Body of pancreas (tissue), 4 donors: ENCODE data around the gene ACAP3. TPM values are rescaled to one million over a fixed set of nuclear protein-coding genes. Genes with fewer than 3 reads are reported as not detected.
"Not testable (repeated sequence)": the region's sequence is repeated elsewhere in the genome, so short reads cannot be mapped to it uniquely, and the experiment has no call there.

Source experiments
- ATAC-seq: fragments of 150-250 bp; one replicate; pipeline ENCODE4 v1.9.1; 2016
- DNase-seq, 4 donors: peaks; one replicate each; pipeline ENCODE4 v3.0.0-alpha.2; 2019
- H3K27ac ChIP-seq, 4 donors: fragments of 200-600 bp; sonication (generic); 1 replicate in 3 of 4; 2 replicates in 1 of 4; pipeline versions ENCODE4 v1.5.1 to v1.6.1; 2016 to 2019; ENCODE audit warnings: mild to moderate bottlenecking in 1 of 4, mixed read lengths in 1 of 4, moderate library complexity in 1 of 4
- H3K27me3 ChIP-seq, 2 donors: fragments of 200-600 bp; sonication (generic); one replicate each; pipeline ENCODE4 v1.6.0; 2016; ENCODE audit warnings: mild to moderate bottlenecking in 1 of 2
- H3K36me3 ChIP-seq, 2 donors: fragments of 200-600 bp; sonication (generic); replicated peaks in 1 of 2; 2 replicates each; pipeline ENCODE4 v1.5.1; 2016; ENCODE audit warnings: low read depth in 2 of 2; ENCODE audit not compliant: insufficient read depth in 1 of 2
- H3K4me1 ChIP-seq: fragments of 200-600 bp; sonication (generic); one replicate; pipeline ENCODE4 v1.6.0; 2016
- H3K4me3 ChIP-seq, 2 donors: fragments of 200-600 bp; sonication (generic); 1 replicate in 1 of 2; 2 replicates in 1 of 2; pipeline ENCODE4 v1.5.1; 2016 to 2019
- H3K9me3 ChIP-seq, 3 donors: fragments of 200-600 bp; sonication (generic); 1 replicate in 2 of 3; 2 replicates in 1 of 3; pipeline ENCODE4 v1.5.1; 2016
- CTCF ChIP-seq, 7 experiments: fragments of 450-650 bp in 4 of 7; fragments of 200-600 bp in 3 of 7; sonication (generic) in 3 of 7; IDR thresholded peaks; one replicate each; pipeline ENCODE4 v1.5.1; 2016 to 2019; ENCODE audit warnings: antibody characterized with exemption in 7 of 7
- POLR2A ChIP-seq, 3 donors: fragments of 450-650 bp; IDR thresholded peaks; one replicate each; pipeline ENCODE4 v1.6.1; 2016; ENCODE audit warnings: antibody characterized with exemption in 3 of 3, mild to moderate bottlenecking in 2 of 3
- WGBS, 2 donors: methylation state at CpG; one replicate each; pipeline ENCODE4 v1.1.5; 2017; 5-methylcytosine and 5-hydroxymethylcytosine counted together
- intact Hi-C: fragments of 100-400 bp; cut with DNase I; formaldehyde crosslinking; loops from one replicate; pipeline ENCODE4 v1.15.1; 2023
- total RNA-seq, 2 donors: library from RNA; depleted of rRNA; stranded (reverse); fragments of >200 nt; gene quantifications; one replicate each; pipeline ENCODE4 v1.1.0, GENCODE V29; 2016

ACAP3 gene
- total RNA-seq, 2 donors from 2014 or later, result 37.9 to 53.7 TPM

- WGBS, 2 donors, result 86 to 89% methylated on average over 21 of the region's 21 CpGs
- Histone ChIP-seq H3K27ac (no peak overlapping the region), H3K4me1 (no peaks in the 10 kb centered on the region), H3K36me3 (peaks cover 6 to 10% of the 10 kb centered on the region in 2 donors), H3K9me3 (no peaks in the 10 kb centered on the region), H3K4me3 (no peak overlapping the region), H3K27me3 (no peaks in the 10 kb centered on the region)
- TF ChIP-seq CTCF (IDR thresholded peaks at IDR 0.05) (no peak), POLR2A (IDR thresholded peaks at IDR 0.05) (no peak)
- intact Hi-C loops, result no loop called here
- ATAC-seq (no peak), DNase-seq (no peak)
Measured at GRCh38 chr1:1254667-1254998, 53.1 kb downstream of the ACAP3 start.

- Histone ChIP-seq H3K4me1 (no peaks in the 10 kb centered on the region), H3K9me3 (no peaks in the 10 kb centered on the region), H3K27ac (no peak overlapping the region), H3K36me3 (peaks cover 6 to 9% of the 10 kb centered on the region in 2 donors), H3K4me3 (no peak overlapping the region), H3K27me3 (no peaks in the 10 kb centered on the region)
- DNase-seq, result no peak
- ATAC-seq, result no peak
- intact Hi-C loops, result no loop called here
- TF ChIP-seq CTCF (IDR thresholded peaks at IDR 0.05) (no peak), POLR2A (IDR thresholded peaks at IDR 0.05) (no peak)
- 94 to 95% methylated on average over 39 to 50 of the region's 50 CpGs for WGBS, 2 donors
Measured at GRCh38 chr1:1253972-1254666, 53.6 kb downstream of the ACAP3 start.

- peaks cover 6% of the 10 kb centered on the region in 2 donors for H3K36me3 ChIP-seq
- H3K27ac ChIP-seq, result no peak overlapping the region
- H3K4me3 ChIP-seq, result no peak overlapping the region
- DNase-seq, result no peak
- ATAC-seq, result no peak
- WGBS, 2 donors, result 83 to 94% methylated on average over 11 to 12 of the region's 12 CpGs
- no peaks in the 10 kb centered on the region for H3K9me3 ChIP-seq
- no peaks in the 10 kb centered on the region for H3K27me3 ChIP-seq
- intact Hi-C loops, result no loop called here
- no peaks in the 10 kb centered on the region for H3K4me1 ChIP-seq
- TF ChIP-seq CTCF (IDR thresholded peaks at IDR 0.05) (no peak), POLR2A (IDR thresholded peaks at IDR 0.05) (no peak)
Measured at GRCh38 chr1:1253314-1253713, 54.4 kb downstream of the ACAP3 start.

GRCh38 chr1:1250786-1251284, 56.9 kb downstream of the ACAP3 start:
- TF ChIP-seq CTCF (IDR thresholded peaks at IDR 0.05) (no peak), POLR2A (IDR thresholded peaks at IDR 0.05) (no peak)
- Histone ChIP-seq H3K4me3 (no peak overlapping the region), H3K27me3 (no peaks in the 10 kb centered on the region), H3K36me3 (peaks cover 6% of the 10 kb centered on the region in 2 donors), H3K9me3 (no peaks in the 10 kb centered on the region), H3K27ac (no peak overlapping the region), H3K4me1 (no peaks in the 10 kb centered on the region)
- intact Hi-C loops, result no loop called here
- no peak for DNase-seq
- ATAC-seq, result no peak
- WGBS, 2 donors, result 74 to 95% methylated on average over 4 to 16 of the region's 16 CpGs

- H3K27me3 ChIP-seq, H3K4me3 ChIP-seq, intact Hi-C loops, H3K27ac ChIP-seq, H3K9me3 ChIP-seq, H3K4me1 ChIP-seq, ATAC-seq, H3K36me3 ChIP-seq, DNase-seq: not testable (repeated sequence)
- WGBS, 2 donors, result 80 to 85% methylated on average over 1 to 18 of the region's 21 CpGs
Measured at GRCh38 chr1:1248009-1248913, 59.5 kb downstream of the ACAP3 start.
